RWPE2 (cell line): ENCODE results near the gene MGRN1.

Experiments
- ATAC-seq: fragments of 200-7000 bp; cut with Tn5 transposase; 3 replicates; pipeline ENCODE4 v1.9.1; 2021; ENCODE audit warnings: low read depth
- DNase-seq: peaks from one replicate; pipeline ENCODE4 v3.0.0-alpha.2; 2020; ENCODE audit warnings: low spot score
- H3K27ac ChIP-seq: fragments of 450-650 bp; 2 replicates; pipeline ENCODE4 v1.5.1; 2017; ENCODE audit warnings: mild to moderate bottlenecking; ENCODE audit not compliant: poor library complexity, severe bottlenecking
- H3K27me3 ChIP-seq: fragments of 250-450 bp; sonication (Bioruptor Pico); 2 replicates; pipeline ENCODE4 v1.5.1; 2021; ENCODE audit warnings: mild to moderate bottlenecking, moderate library complexity; ENCODE audit not compliant: insufficient read depth, poor library complexity, severe bottlenecking
- H3K36me3 ChIP-seq: fragments of 250-450 bp; sonication (Bioruptor Pico); 2 replicates; pipeline ENCODE4 v1.5.1; 2020; ENCODE audit warnings: low read depth, mild to moderate bottlenecking, moderate library complexity
- H3K4me1 ChIP-seq: fragments of 250-450 bp; sonication (Bioruptor Pico); 2 replicates; pipeline ENCODE4 v1.5.1; 2021; ENCODE audit warnings: mild to moderate bottlenecking, moderate library complexity; ENCODE audit not compliant: insufficient read depth, poor library complexity, severe bottlenecking
- H3K4me3 ChIP-seq: fragments of 250-450 bp; sonication (Bioruptor Pico); 2 replicates; pipeline ENCODE4 v1.5.1; 2021; ENCODE audit warnings: mild to moderate bottlenecking, moderate library complexity; ENCODE audit not compliant: severe bottlenecking
- H3K9me3 ChIP-seq: fragments of 250-450 bp; sonication (Bioruptor Pico); 2 replicates; pipeline ENCODE4 v1.5.1; 2021; ENCODE audit warnings: mild to moderate bottlenecking, moderate library complexity; ENCODE audit not compliant: severe bottlenecking
- TF ChIP-seq, protein P1 (sequence below): fragments of 450-650 bp; IDR thresholded peaks from one replicate; pipeline ENCODE4 v1.5.1; 2017; ENCODE audit warnings: mild to moderate bottlenecking, moderate library complexity; ENCODE audit not compliant: poor library complexity, severe bottlenecking

MGRN1 gene

DNA sequence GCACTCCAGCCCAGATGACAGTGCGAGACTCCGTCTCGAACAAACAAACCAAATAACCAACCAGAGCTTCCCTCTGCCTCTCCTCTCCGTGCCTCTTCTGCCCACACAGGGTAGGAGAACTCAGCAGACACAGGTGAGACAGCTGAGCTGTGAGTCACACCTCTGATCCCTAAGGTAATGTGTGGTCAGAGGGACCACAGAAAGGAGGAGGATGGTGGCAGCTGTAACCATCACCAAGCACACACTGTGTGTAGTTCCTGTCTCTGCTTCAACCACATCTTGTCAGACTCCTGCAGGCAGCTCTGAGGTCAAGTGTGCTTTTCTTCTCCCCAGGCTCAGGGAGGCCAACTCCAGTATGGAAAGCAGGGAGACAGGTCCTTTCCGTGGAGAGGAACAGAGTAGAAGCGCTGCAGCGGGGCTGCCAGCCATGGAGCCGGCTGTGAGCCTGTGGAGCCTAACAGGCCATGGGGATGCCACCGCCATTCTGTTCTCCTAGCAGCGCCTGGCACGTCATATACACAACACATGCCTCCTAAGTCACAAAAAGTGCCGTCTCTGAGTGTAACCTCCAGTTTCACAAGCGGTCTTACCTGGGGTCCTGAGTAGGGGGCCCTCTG lies 75.9 kb downstream of the MGRN1 start:
- Histone ChIP-seq H3K27me3 (no peaks in the 10 kb centered on the region), H3K4me3 (no peak overlapping the region), H3K4me1 (no peaks in the 10 kb centered on the region), H3K36me3 (peaks cover 54% of the 10 kb centered on the region), H3K9me3 (no peaks in the 10 kb centered on the region), H3K27ac (no peak overlapping the region)
- TF ChIP-seq, protein P1, sequence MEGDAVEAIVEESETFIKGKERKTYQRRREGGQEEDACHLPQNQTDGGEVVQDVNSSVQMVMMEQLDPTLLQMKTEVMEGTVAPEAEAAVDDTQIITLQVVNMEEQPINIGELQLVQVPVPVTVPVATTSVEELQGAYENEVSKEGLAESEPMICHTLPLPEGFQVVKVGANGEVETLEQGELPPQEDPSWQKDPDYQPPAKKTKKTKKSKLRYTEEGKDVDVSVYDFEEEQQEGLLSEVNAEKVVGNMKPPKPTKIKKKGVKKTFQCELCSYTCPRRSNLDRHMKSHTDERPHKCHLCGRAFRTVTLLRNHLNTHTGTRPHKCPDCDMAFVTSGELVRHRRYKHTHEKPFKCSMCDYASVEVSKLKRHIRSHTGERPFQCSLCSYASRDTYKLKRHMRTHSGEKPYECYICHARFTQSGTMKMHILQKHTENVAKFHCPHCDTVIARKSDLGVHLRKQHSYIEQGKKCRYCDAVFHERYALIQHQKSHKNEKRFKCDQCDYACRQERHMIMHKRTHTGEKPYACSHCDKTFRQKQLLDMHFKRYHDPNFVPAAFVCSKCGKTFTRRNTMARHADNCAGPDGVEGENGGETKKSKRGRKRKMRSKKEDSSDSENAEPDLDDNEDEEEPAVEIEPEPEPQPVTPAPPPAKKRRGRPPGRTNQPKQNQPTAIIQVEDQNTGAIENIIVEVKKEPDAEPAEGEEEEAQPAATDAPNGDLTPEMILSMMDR = no peak
- DNase-seq (no peak), ATAC-seq (peak; percentile 22; the same call in 1 of the 3 replicates)

DNA sequence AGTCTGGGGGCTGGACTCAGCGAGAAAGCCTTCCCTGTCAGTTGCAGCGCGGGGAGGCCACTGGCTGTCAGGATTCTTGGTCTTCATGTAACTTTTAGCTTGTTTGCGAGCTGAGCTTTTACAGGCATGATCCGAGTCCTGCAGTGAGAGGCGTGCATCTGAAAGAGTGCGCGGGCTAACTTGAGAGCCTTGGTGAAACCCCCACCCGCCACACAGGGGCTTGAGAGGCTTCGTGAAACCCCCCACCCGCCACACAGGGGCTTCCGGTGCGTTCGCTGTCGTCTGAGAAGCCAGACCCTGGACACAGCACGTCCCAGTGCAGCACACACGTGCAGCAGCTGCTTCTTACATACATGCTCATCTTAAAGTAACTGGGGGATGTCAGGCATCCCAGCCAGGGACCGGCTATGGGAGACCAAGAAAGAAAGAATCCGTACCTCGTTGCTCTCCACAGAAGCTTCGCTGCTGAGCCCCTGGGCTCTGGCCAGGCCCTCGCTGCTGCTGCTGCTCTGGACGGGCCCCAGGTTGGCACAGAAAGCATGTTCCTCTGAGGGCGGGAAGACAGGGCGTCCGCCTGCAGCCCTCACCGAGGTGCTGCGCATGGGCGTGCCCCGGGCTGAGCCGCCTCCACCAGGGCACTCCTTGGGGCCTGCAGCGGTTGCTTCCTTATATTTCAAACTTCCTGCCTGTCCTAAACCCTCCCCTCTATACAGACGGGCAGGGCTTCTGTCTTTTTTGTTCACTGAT lies 76.5 kb downstream of the MGRN1 start:
- no peaks in the 10 kb centered on the region for H3K4me1 ChIP-seq
- DNase-seq = no peak
- H3K36me3 ChIP-seq = peaks cover 47% of the 10 kb centered on the region
- TF ChIP-seq, protein P1 = no peak
- ATAC-seq = no peak
- H3K27me3 ChIP-seq = no peaks in the 10 kb centered on the region
- H3K27ac ChIP-seq = no peak overlapping the region
- no peak overlapping the region for H3K4me3 ChIP-seq
- H3K9me3 ChIP-seq = no peaks in the 10 kb centered on the region

DNA sequence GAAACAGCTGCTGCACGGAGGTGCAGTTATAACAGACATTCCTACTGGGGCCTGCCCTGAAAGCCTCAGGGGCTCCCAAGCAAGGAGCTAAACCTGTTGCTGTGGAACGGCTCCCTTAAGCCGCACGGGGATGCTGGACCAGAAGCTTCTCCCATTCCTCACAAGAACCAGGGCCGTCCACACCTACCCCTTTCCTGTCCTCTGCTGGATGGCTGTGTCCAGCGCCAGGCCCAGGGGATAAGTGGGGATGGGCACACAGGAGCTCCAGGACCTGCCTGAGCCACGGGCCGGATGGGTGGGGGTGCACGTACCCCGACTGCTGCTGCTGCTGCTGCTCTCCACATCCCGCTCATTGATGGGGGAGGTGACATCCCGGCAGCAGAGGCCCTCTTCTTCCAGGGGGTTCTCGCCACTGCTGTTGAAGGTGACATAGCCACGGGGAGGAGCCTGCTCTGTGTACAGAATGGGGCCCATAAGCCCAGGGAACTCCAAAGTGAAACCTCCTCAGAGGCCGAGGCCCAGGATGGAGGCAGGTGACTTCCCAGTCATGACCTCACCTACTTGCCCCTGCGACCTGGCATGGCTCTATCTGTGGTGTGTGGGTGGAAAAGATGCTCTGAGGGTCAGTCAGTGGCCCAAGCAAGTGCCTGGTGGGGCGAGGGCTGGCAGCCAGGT lies 77.3 kb downstream of the MGRN1 start:
- DNase-seq (peak; percentile 59), ATAC-seq (no peak)
- Histone ChIP-seq H3K4me3 (no peak overlapping the region), H3K9me3 (no peaks in the 10 kb centered on the region), H3K27me3 (no peaks in the 10 kb centered on the region), H3K36me3 (peaks cover 50% of the 10 kb centered on the region), H3K27ac (no peak overlapping the region), H3K4me1 (no peaks in the 10 kb centered on the region)
- TF ChIP-seq, protein P1 = no peak

DNA sequence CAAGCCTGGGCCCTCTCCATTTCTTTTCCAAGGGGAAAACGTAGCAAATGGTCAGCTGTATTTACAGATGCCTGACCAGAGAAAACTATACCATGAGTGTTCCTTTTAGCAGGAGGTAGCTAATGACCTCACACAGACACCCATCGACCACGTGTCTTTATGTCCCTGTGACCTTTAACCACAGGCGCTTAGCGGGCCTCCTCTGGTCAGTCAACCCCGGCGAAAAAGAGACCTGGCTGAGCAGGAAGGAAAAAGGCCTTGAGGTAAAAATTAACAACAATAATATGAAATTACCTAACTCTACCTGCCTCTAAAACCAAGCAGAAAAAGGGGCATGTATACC lies 77.8 kb downstream of the MGRN1 start:
- TF ChIP-seq, protein P1 = no peak
- peaks cover 53% of the 10 kb centered on the region for H3K36me3 ChIP-seq
- DNase-seq (no peak), ATAC-seq (no peak)
- no peak overlapping the region for H3K4me3 ChIP-seq
- H3K27ac ChIP-seq = no peak overlapping the region
- H3K9me3 ChIP-seq = no peaks in the 10 kb centered on the region
- no peaks in the 10 kb centered on the region for H3K4me1 ChIP-seq
- no peaks in the 10 kb centered on the region for H3K27me3 ChIP-seq

DNA sequence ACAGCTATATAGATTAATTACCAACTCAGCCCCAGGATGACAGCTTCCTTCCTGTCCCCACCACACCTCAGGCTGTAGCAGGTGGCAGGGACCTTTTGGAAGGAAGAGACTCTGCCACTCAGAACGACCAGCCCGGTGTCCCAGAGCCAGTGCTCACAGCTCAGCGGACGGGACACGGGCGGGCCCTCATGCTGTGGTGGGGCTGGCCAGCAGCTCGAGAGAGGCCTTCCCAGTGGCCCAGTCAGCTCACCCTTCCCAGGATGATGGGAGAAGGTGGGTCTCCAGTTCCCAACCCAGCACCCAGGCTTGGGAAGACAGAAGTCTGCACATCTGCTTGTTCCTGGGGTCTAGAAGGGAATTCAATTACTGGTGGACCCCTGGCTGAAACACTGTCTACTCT lies 79.3 kb downstream of the MGRN1 start:
- Histone ChIP-seq H3K36me3 (peaks cover 61% of the 10 kb centered on the region), H3K4me3 (no peak overlapping the region), H3K4me1 (no peaks in the 10 kb centered on the region), H3K27me3 (no peaks in the 10 kb centered on the region), H3K9me3 (no peaks in the 10 kb centered on the region), H3K27ac (no peak overlapping the region)
- TF ChIP-seq, protein P1 = no peak
- no peak for DNase-seq
- ATAC-seq = no peak
